HL-60/S4 (cell line): Measurements from ENCODE around the gene OR8B4.
"Not testable (repeated sequence)": the region's sequence is repeated elsewhere in the genome, so short reads cannot be mapped to it uniquely, and the experiment has no call there.

Source experiments
- in situ Hi-C: fragments of 300-500 bp; cut with MboI; formaldehyde crosslinking; loops from 2 replicates; pipeline ENCODE4 v1.14.3; 2022; ENCODE audit warnings: low sequenced_read_pairs

The OR8B4 gene, protein sequence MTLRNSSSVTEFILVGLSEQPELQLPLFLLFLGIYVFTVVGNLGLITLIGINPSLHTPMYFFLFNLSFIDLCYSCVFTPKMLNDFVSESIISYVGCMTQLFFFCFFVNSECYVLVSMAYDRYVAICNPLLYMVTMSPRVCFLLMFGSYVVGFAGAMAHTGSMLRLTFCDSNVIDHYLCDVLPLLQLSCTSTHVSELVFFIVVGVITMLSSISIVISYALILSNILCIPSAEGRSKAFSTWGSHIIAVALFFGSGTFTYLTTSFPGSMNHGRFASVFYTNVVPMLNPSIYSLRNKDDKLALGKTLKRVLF

DNA sequence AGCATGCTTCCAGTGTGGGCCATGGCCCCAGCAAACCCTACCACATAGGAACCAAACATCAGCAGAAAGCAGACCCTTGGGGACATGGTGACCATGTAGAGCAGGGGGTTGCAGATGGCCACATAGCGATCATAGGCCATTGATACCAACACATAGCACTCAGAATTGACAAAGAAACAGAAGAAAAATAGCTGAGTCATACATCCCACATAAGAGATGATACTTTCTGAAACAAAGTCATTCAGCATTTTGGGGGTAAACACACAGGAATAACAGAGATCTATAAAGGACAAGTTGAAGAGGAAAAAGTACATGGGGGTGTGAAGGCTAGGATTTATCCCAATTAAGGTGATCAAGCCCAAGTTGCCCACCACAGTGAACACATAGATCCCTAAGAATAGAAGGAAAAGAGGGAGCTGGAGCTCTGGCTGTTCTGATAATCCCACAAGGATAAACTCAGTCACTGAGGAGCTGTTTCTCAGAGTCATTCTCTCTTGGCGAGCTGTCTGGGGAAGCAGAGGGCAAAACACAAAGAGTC lies at the start of gene OR8B4:
TSS of gene OR8B4 (minus strand) at position 488 of the 538 bp plus-strand sequence. CDS start at position 488, 0 bp downstream.
- in situ Hi-C loops: loop anchor here (25.0 kb wide), 1 partner anchor 413 kb away; no protein-coding TSS in a partner anchor

DNA sequence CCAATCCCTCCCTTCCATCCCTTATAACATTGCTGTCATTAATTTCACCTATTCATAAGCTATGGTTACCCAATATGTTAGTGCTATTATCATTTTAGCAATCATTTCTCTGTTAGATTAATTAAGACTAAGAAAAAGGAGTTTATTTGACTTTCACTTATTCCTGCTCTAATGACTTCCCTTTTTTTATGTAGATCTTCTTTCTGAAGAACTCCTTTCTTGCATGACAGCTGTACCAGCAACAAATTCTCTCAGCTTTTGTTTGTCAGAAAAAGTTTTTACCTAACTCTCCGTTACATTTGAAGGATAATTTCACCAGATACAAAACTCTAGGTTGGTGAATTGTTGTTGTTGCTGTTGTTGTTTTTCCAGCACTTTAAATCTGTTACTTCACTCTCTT lies 49.4 kb upstream of the OR8B4 start:
- in situ Hi-C loops: no loop called here

DNA sequence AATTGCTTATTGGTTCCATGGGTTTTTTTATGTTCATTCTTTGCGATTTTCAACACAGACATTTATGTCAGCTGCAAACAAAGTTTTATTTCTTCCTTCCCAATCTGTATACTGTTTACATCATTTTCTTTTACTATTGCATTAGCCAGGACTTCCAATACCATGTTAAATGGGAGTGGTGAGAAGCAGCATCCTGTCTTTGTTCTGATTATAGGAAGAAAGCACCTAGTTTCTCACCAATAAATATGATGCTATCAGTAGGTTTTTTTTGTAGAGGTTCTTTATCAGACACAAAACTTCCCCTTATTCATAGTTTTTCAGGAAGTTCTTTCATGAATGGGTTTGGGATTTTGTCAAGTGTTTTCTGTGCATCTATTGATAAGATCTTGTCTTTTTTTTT lies 48.8 kb upstream of the OR8B4 start:
- in situ Hi-C loops: no loop called here

DNA sequence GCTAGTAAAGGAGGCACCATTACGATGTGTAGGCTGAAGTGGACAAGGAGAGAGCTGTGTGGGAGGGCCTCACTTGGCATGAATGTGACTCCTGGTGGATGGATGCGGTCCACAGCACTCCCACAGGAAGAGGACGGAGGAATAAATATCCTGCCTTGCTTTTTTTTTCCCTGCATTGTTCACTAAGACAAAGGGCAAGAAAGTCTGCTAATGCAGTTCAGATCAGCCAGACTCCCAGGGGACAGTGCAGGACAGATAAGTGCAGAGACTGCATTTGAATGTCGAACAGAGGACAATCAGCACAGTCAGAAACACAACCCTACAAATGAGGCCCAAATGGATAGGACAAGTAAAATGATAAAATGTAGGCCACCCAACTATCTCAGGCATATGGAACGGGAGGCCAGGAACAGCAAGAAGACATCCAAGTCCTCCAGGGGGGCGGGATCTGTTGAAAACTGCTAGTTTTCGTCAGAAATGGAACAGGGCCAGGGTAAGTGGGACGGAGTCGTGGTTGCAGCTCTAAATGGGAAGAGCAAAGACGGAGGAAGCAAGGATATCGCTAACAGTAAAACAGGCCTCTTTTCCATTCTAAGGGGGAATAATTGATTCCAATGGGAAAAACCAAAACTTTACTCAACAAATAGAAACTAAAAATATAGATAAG lies 46.0 kb upstream of the OR8B4 start:
- in situ Hi-C loops: no loop called here

DNA sequence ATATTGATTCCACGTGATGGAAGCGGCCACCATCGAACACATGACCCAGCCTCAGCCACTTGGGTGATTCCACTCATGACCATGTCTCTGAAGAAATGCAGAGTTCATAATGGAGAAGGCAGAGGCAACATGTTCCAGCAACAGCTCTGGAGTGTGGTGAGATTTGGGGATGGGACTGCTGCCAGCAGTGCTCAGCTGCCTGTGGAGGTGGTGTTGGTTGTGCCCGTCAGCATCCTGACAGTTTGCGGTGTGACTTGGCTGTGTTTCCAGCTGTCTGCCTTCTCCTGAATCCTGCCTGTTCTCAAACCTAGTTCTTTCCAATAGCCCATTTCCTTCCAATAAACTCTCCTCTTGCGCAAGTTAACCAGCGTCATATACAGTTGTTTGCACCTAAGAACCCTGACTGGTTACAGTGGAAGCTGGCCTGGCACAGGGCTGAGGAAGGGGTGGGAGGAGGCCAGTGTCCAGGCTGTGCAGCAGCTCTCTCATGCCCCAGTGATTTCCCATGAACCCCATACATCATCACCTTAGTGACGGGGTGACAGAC lies 42.8 kb upstream of the OR8B4 start:
- in situ Hi-C loops: no loop called here

DNA sequence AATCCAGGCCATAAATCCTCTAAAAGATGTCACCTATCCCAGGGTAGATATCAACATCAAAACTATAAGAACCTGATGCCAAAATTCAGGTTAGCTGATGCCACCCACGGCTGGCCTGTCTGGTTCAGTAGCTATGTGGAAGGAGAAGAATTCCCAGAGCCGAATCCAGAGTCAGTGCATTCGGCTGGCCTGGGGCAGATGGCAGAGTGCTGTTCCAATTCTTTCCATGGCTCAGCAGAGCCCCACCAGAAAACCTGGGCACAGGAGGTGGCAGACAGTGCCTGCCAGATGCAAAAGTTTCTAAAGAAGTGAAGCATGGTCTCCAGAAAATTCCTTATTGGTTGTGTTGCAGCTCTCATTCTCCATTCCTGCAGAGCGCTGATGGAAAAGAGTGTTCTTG lies 40.7 kb upstream of the OR8B4 start:
- in situ Hi-C loops: no loop called here

DNA sequence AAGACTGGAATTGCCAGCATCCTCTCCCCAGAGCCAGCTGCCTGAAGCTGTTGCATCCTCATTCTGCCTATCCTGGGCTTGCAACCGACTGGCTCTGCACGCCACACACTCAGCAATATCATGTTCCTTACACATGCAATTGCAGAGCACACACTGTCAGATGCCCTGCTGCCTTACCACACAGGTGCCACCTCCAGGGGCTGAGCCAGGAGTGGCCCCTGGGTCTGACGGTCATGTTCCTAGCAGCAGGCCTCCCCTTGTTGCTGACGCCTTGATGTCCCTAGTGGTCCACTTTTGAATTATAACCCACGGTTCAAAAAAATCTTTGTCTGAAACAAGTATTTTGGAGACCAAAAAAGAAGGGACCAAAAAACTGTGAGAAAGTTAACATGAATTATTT lies 39.3 kb upstream of the OR8B4 start:
- in situ Hi-C loops: no loop called here

DNA sequence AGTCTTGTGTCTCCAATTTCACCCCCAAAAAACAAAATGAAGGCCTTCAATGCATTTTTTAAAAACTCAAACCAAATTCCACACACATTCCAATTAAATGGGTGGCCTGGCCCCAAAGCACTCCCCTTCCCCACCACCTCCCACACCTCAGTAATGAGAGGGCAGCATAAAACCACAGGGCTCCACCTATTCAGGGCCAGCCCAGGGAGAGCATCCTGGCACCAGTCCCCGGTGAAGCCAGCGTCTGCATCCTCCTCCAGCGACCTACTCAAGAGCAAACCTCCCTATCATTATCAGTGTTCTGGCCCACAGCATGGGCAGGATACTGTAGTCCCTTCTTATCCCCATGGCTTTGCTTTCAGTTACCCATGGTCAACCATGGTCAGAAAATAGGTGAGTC lies 38.7 kb upstream of the OR8B4 start:
- in situ Hi-C loops: no loop called here

DNA sequence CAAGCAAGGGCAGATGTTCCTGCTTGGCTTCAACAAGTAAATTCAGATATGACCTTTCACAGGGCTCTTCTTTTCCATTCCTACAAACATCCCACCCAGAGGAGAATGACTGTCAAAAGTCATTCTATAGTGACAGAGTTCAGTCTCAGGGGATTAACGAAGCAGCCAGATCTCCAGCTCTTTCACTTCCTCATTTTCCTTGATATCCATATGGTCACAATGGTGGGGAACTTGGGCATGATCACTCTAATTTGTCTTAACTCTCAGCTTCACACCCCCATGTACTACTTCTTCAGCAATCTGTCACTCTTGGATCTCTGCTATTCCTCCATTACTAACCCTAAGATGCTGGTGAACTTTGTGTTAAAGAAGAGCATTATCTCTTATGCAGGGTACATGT lies 35.8 kb upstream of the OR8B4 start:
- in situ Hi-C loops: no loop called here

DNA sequence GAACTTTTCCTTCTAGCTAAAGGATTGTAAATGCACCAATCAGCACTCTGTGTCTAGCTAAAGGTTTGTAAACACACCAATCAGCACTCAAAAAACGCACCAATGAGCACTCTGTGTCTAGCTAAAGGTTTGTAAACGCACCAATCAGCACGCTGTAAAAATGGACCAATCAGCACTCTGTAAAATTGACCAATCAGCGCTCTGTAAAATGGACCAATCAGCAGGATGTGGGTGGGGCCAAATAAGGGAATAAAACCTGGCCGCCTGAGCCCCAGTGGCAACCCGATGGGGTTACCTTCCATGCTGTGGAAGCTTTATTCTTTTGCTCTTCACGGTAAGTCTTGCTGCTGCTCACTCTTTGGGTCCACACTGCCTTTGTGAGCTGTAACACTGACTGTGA lies 34.7 kb upstream of the OR8B4 start:
- in situ Hi-C loops: not testable (repeated sequence)

DNA sequence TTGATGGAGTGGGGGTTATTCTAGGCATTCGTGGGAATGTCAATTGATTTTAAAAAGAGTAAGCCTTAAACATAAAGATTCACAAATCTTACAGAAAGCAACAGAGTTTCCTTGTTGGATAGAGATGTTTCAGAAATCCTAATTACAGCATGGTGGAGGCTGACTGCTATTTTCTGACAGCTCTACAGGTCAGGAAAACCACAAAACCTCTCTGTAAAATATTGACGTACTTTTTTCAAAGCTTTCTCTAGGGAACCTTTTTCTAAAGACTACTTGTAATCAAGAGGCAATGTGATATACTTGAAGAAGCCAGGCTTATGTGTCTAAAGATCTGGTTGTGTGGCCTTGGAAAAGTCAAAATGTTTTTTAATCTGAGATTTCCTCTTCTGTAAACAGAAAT lies 29.9 kb upstream of the OR8B4 start:
- in situ Hi-C loops: no loop called here

DNA sequence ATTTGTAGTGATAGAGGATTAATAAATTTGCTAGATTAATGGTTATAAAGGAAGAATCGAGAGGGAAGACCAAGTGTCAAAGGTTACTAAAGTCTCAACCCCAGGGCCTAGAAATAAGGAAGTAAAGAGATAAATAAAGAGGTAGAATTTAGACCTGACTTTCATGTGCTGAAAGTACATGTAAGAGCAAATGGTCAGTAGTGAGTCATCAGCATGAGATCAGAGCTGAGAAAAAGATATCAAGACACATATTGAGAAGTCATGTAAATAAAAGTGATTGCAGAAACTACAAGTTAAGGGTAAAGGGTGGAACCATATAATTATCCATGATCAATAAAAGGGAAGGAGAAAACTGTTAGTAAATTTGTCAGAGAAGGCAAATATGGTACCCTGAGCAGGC lies 22.2 kb upstream of the OR8B4 start:
- in situ Hi-C loops: no loop called here

DNA sequence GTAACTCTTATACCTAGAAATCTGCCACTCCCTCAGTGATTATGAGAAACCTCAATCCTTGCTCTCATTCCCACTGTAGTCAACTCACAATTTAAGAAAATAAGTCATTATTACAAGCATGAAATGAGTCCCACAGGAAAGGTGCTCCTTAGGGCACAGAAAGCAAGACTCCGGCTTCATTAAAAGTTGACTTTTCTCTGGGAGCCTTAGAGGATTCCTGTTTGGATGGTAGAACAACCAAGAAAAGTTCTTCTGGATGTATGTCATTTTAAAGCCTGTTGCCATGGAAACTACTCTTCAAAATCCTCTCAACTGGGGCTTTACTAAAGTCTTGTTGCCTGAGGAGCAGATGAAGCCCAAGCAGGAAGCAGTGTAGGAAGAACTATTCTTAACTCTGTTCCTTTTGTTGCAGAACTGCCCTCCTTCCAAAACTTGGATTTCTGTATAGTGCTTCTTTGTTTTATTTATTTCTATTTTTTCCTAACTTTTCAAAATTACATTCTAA lies 21.0 kb upstream of the OR8B4 start, which contains the start of gene OR8B8:
TSS of gene OR8B8 (minus strand) at position 51 of the 505 bp plus-strand sequence. CDS start 4,611 bp downstream, outside the sequence.
- in situ Hi-C loops: no loop called here

DNA sequence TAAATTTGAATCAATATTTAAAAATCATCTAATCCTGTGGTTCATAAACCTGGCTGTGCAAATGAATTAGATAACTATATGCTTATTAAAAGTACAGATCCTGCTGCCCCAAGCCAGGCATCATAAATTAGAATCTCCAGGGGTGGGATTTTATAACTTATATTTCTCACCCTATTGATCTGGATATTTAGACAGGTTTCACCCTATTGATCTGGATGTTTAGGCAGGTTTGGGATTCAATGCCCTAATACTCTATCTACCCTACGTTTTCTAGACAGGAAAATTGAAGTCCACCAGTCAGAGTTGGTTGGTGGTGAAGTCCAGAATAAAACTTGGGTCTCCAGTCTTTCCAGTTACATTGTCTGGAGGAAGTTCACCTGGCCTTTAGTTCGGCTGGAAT lies 18.2 kb upstream of the OR8B4 start:
- in situ Hi-C loops: no loop called here

DNA sequence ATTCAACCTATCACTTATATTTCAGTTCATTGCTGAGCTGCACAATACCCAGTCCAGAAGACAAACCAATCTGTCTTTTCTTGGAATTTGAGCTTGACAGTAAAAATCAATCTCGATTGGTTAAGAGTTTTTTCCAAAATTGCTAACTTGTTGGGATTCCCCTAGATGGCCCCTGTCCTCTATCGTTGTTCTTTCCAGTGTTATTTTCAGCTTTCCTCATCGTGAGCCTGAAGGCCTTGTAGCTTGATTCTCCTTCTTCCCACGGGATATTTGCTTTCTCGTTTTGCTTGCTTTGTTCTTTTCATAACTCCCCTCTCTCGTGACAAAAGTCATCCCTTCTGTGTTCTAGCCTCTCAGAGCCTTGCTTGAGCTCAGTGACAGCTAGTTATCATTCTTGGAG lies 17.8 kb upstream of the OR8B4 start:
- in situ Hi-C loops: no loop called here

DNA sequence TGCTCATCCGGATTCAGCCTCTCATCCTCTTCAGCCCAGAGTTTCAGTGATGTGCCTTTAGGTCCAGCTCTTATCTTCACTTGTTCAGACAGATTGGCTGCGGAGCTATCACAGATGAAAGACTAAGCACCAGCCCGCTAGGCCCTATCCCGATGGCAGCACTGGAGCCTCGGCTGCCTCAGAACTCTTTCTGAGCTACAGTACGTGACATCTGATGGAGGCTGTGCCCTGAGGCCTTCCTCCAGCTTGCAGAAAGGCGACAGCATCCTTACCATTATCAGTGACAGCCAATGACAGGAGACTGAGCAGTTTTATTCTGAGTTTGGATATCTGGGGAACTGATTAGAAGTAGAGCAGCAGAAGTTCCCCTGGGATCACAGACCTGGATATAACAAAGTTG lies 16.8 kb upstream of the OR8B4 start:
- in situ Hi-C loops: no loop called here

DNA sequence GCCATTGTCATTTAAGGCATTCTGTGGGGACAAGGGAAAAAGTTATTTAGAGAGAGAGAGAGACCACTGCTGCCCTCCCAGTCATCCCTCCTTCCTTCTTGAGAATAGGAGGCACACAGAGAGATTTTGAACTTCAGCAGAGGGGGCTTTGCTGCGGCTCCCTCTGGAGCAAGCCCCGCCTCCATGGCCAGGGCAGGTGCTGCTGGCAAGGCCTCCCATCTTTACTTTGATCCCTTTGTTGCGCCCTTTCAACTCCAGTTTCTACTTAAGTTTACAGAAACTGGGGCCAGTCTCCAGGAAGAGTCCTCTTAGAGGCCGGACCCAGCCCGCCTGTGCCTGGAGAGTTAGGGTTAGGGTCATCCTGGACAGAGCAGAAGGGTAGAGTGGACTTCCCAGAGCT lies 16.4 kb upstream of the OR8B4 start:
- in situ Hi-C loops: no loop called here

DNA sequence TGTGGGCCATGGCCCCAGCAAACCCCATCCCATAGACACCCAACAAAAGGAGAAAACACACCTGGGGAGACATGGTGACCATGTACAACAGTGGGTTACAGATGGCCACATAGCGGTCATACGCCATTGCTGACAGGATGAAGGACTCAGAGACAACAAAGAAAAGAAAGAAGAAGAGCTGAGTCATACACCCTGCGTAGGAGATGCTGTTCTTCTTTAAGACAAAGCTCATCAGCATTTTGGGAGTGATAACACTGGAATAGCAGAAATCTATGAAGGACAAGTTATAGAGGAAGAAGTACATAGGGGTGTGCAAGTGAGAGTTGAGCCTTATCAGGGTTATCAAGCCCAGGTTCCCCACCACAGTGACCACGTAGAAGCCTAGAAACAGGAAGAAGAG lies 15.9 kb upstream of the OR8B4 start:
- in situ Hi-C loops: no loop called here

DNA sequence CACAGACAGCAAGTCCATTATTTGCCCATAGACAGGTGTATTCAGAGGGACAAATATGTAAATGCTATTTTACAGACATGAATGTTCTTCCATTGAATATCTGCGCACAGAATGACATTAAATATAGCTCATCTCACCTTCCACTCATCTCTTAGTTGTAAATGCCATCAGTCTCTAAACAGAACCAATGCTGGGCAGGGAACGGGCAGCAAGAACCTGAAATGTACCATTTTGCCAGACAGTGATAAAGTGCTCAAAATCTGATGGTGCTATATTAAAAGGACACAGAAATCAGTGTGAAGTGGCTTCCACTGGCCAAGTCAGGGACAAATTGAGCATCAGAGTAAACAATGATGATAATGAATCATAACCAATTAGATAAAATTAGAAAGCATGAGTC lies 10.0 kb upstream of the OR8B4 start:
- in situ Hi-C loops: no loop called here

DNA sequence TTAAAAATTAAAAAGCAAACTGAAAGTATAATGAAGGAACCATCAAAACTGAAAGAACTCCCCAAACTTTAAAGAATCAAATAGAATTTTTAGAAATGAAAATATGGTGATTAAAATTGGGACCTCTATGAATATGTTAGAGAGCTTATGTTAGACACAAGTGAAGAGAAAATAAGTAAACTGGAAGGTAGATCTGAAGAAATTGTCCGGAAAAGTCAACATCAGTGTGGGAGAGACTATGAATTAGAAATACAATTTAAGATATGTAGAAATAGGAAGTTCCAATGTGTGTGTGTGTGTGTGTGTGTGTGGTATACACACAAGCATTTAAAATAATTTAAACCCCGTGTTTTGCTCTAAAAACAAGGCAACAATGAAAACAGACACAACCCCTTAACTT lies 4.9 kb upstream of the OR8B4 start:
- in situ Hi-C loops: no loop called here

DNA sequence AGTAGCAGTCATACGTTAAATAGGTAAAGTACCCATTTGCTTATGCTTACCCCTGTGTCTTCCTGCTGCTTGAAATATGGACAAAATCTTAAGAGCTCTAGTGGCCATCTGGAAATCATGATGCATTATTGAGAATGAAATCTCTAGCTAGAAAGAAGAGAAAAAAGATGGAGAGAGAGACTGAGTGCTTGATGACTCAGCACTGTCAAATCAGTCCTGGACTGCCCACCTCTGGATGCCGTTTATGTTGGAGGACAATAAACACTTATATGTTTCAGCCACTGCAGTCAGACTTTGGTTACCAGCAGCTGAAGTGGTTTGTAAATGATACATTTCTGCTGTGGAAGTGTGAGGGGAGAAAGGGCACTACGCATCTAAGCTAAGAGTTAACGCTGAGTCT lies 3.6 kb downstream of the OR8B4 start:
- in situ Hi-C loops: loop anchor here (25.0 kb wide), 1 partner anchor 416 kb away; no protein-coding TSS in a partner anchor
